HG03520 (cell line): ENCODE measurements around the gene SLC6A9.

Experiments used
- ATAC-seq: cut with Tn5 transposase; IDR thresholded peaks from one replicate; pipeline ENCODE4 v1.9.1; 2021; ENCODE audit warnings: mild to moderate bottlenecking, moderate library complexity; ENCODE audit not compliant: unreplicated experiment

SLC6A9 gene

GRCh38 chr1:43973981-43974442, 57.2 kb downstream of the SLC6A9 start:
- no peak for ATAC-seq

DNA sequence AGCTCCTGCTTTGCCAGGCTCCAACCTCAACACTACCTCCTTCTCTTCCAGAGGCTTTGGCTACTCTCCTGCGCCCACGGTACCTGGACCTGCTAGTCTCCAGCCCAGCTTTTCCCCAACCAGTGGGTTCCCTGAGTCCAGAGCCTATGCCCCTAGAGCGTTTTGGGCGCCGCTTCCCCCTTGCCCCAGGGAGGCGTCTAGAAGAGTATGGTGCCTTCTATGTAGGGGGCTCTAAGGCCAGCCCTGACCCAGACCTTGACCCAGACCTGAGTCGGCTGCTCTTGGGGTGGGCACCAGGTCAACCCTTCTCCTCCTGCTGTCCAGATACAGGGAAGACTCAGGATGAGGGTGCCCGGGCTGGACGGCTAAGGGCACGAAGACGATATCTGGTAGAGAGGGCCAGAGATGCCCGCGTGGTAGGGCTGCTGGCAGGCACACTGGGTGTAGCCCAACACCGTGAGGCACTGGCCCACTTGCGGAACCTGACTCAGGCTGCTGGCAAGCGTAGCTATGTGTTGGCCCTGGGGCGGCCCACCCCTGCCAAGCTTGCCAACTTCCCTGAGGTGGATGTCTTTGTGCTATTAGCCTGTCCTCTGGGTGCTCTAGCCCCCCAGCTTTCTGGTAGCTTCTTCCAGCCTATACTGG, 59.8 kb downstream of the SLC6A9 start:
- no peak for ATAC-seq

- no peak for ATAC-seq
Measured at GRCh38 chr1:43970911-43971310, 60.4 kb downstream of the SLC6A9 start.

DNA sequence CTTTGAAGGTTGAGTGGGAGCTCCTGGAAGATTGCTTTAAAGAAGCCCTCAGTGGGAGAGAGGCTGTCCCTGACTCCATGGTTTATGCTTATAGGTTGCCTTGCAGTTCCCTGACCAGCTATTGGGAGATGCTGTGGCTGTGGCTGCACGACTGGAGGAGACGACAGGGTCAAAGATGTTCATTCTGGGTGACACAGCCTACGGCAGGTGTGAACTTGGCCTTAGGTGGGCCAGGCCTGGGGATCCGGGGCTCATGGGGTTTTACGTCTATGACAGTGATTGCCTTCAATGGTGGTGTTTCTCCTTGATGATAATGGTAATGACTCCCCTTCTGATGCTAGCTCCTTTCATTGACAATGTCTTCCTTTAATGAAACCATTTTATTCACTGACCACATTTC, 60.8 kb downstream of the SLC6A9 start:
- ATAC-seq: no peak

DNA sequence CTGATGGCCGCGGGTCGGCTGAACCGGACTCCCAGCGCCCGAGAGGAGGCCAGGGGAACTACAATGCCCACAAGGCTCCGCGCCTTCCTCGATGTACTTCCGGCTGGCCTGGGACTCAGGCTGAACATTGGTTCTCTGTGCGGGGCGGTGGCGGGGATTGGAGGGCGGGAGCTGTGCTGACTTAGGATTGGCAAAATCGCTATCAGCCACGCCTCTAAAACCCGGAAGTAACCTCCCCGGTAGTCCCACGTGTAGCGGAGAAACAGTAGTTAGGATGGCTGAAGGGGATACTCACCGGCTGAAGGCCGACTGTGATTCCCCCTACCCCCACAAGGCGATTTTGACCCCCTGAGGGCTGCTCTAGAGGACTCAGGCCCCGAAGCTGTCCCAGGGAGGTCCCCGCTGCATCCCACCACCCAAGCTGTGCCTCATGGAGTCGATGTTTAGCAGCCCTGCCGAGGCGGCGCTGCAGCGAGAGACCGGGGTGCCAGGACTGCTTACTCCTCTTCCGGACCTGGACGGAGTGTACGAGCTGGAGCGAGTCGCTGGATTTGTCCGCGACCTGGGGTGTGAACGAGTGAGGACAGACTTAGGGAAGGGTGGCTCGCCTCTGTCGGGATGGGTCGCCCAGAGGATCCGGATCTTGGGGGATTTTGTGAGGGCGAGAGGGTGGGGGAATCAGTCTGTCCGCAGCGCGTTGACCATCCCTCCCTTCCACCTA, 61.4 kb downstream of the SLC6A9 start, which contains the start of gene DPH2:
Gene DPH2 (plus strand): TSS at position 265 of the 721 bp plus-strand sequence. CDS start 166 bp downstream, at position 431.
- ATAC-seq: peak; percentile 81

- no peak for ATAC-seq
Measured at GRCh38 chr1:43969416-43969745, 61.9 kb downstream of the SLC6A9 start.

- no peak for ATAC-seq
Measured at GRCh38 chr1:43968348-43968948, 62.8 kb downstream of the SLC6A9 start.

DNA sequence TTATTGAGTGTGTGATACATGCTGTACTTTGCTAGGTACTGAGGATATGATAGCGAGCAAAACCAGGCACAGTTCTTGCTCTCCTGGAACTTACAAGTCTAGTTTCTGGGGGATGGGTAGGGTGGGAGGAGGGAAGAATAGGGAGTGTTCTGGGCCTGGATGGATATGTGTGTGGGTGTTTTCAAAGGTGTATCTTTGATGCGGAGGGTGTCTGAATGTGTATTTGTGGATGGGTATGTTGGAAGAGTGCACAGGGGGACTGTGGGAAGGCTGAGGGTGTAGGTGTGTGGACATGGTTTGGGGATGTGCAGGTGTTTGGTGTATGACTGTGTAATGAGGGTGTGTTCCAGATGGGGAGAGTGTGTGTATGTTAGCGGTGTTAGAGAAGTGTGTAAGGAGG, 65.9 kb downstream of the SLC6A9 start:
- ATAC-seq: no peak

- ATAC-seq: no peak
Measured at GRCh38 chr1:43963890-43964289, 67.4 kb downstream of the SLC6A9 start.

DNA sequence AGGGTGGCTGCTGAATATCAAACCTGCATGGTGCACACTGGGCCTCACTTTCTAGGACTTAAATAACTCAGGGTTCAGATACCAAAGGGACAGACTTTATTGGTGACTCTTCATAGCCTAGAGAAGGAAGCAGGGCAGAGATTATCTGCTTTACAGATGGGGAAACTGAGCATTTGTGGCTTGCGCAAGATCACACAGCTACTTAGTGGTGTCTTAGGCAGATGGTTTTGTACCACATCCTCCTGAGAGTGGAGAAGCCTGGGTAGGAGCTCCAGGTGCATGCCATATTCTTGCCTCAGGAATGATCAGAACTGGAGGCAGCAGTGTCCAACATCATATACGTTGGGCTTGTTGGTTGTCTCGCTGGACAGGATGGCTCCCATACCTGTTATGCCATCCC, 68.3 kb downstream of the SLC6A9 start:
- no peak for ATAC-seq

GRCh38 chr1:43962324-43962723, 68.9 kb downstream of the SLC6A9 start:
- no peak for ATAC-seq

GRCh38 chr1:43961692-43962091, 69.6 kb downstream of the SLC6A9 start:
- no peak for ATAC-seq

DNA sequence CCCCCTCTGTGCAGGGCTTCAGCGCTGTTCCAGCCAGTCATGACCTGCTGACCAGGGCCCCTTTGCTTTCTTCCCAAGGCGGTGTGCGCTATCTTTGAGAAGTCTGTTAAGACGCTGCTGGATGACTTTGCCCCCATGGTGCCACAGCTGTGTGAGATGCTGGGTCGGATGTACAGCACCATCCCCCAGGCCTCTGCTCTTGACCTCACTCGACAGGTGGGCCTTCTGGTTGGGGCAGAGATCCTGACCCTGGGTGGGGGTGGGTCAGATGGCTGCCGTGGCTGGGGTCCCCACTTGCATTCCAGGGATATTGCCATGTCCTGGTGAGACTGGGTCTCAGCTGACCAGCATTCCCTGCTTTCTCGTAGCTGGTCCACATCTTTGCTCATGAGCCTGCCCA, 70.5 kb downstream of the SLC6A9 start:
- ATAC-seq: no peak

DNA sequence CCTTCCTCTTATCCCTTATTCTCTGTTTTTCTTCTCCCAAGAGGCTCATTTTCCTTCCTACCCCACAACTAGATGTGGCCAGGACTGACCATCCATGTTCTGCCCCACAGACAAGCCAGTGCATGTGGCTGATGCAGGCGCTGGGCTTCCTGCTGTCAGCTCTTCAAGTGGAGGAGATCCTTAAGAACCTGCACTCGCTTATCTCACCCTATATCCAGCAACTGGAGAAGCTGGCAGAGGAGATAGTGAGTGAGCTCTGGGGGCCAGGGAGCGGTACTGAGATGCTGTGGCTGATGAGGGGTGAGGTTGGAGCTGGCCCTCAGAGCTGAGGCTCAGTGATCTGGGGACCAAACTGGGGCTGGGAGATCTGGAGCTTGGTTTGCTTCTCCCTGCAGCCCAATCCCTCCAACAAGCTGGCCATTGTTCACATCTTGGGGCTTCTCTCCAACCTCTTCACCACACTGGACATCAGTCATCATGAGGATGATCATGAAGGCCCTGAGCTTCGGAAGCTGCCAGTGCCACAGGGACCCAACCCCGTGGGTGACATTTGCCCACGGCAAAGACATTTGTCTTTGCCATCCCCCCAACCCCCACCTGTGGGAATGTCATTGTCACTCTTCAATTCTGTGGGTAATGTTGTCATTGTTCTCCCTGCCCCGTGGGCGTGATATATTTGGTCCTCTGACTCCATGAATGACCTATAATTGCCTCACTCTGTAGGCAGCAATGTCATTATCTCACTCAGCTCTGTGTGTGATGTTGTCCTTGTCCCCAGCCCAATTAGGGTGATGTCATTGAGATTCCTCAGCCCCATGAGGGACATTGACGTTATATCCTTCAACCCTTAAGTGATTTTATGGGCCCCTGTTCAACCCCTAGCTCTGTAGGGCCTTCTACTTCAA, 72.7 kb downstream of the SLC6A9 start:
- no peak for ATAC-seq

DNA sequence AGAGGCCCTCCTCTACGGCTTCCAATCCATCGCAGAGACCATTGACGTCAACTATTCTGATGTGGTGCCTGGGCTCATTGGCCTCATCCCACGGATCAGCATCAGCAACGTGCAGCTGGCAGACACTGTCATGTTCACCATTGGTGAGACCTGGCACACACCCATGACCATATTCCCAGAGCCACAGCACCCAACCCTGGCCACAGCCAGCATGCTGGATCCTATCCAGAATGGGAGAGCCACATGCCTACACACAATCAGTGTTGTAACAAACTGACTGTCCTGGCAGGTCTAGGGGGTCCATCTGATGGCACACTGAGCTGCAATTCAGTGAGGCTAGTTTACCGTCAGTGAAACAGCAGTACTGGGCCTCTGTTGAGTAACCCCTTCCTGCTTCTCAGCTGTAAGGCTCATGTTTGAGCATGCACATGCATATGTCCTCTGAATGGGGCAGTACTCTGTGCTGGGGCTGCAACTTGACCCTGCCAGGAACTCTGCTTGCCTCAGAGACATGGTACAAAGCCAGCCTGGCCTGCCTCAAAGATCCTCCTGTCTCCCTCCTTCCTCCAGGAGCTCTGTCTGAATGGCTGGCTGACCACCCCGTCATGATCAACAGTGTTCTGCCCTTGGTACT, 73.7 kb downstream of the SLC6A9 start:
- ATAC-seq: no peak

DNA sequence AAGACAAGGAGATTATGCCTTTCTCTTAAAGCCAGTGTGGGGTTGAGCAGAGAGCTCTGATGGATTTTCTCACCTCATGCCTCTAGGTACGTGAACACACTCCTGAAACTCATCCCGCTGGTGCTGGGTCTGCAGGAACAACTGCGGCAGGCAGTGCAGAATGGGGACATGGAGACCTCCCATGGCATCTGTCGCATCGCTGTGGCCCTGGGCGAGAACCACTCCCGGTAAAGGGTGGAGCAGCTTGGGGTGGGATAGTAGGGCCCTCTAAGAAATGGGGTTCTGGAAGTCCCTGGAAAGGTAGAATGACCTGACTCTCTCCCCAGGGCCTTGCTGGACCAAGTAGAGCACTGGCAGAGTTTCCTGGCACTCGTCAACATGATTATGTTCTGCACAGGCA, 75.0 kb downstream of the SLC6A9 start:
- no peak for ATAC-seq

- ATAC-seq: no peak
Measured at GRCh38 chr1:43954036-43954435, 77.2 kb downstream of the SLC6A9 start.

- no peak for ATAC-seq
Measured at GRCh38 chr1:43953361-43953760, 77.9 kb downstream of the SLC6A9 start.

DNA sequence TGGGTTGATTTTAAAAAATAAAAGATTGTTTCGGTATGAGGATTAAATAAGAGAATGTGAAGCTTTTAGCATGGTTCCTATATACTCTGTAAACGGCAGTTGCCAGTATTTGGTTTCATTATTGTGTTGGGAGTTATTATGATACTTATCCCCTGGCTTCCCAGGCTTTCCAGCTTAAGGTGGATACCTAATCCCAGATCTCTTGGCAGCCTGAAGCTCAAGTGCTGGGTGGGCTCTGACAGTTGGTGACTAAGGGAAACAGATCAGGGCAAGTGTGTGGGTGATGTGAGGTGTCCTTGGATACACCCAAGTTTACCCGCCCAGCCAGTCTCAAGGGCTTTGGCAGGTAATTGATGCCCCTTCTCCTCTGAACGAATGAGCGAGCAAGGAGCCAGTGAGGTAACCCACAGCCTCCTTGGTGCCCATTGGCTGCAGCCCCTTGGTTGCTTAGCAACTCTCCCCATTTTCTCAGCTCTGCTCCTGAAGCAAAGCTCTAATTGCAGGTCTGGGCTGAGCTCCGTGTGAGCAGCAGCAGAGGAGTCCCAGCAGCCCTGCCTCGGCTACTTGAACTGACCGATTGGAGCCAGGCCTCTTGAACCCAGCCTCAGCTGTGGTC, 78.4 kb downstream of the SLC6A9 start:
- ATAC-seq: no peak
